ENCODE measurements around the gene MAP4K1.

The MAP4K1 gene

GRCh38 chr19:38543807-38544568, 73.8 kb downstream of the MAP4K1 start:
- DNase-seq (ENCODE audit: low spot score) = peak; percentile 80
- Histone ChIP-seq H3K27ac (peak overlapping the region; percentile 5 to 40), H3K4me3 (peak overlapping the region; percentile 47)
- TF ChIP-seq CTCF (IDR thresholded peaks at IDR 0.05) = no peak

- no peak overlapping the region for H3K27ac ChIP-seq
- no peak for TF ChIP-seq CTCF (IDR thresholded peaks at IDR 0.05)
- no peak for DNase-seq (ENCODE audit: low spot score)
- H3K4me3 ChIP-seq = peak overlapping the region; percentile 7
Observed at GRCh38 chr19:38543286-38543806, 74.4 kb downstream of the MAP4K1 start.

GRCh38 chr19:38542040-38542439, 75.7 kb downstream of the MAP4K1 start:
- DNase-seq (ENCODE audit: low spot score) = no peak
- no peak for TF ChIP-seq CTCF (IDR thresholded peaks at IDR 0.05)
- Histone ChIP-seq H3K4me3 (no peak overlapping the region), H3K27ac (no peak overlapping the region)

- no peak for TF ChIP-seq CTCF (IDR thresholded peaks at IDR 0.05)
- DNase-seq (ENCODE audit: low spot score) = no peak
- no peak overlapping the region for H3K4me3 ChIP-seq
- no peak overlapping the region for H3K27ac ChIP-seq
Observed at GRCh38 chr19:38539751-38540150, 78.0 kb downstream of the MAP4K1 start.

GRCh38 chr19:38538793-38539528, 78.8 kb downstream of the MAP4K1 start:
- no peak overlapping the region for H3K4me3 ChIP-seq
- DNase-seq (ENCODE audit: low spot score) = no peak
- TF ChIP-seq CTCF (IDR thresholded peaks at IDR 0.05) = no peak
- peak overlapping the region in 1 of 2 donors; percentile 27 for H3K27ac ChIP-seq

- no peak for DNase-seq (ENCODE audit: low spot score)
- no peak overlapping the region for H3K4me3 ChIP-seq
Observed at GRCh38 chr19:38538386-38538785, 79.4 kb downstream of the MAP4K1 start.

More at GRCh38 chr19:38538386-38538785, 79.4 kb downstream of the MAP4K1 start:
- no peak for TF ChIP-seq CTCF (IDR thresholded peaks at IDR 0.05)
- H3K27ac ChIP-seq = peak overlapping the region; percentile 0 to 27
